Dorsolateral prefrontal cortex (tissue), 118 donors: ENCODE results near the gene C5orf34. TPM values are rescaled to one million over a fixed set of nuclear protein-coding genes. Genes with fewer than 3 reads are reported as not detected.

Source experiments
- total RNA-seq, 120 experiments: library from RNA; stranded (reverse); gene quantifications; one replicate each; pipeline versions ENCODE4 v1.2.3 to v1.2.4, GENCODE V29; 2022

C5orf34 gene
- total RNA-seq, 120 experiments from 2014 or later: 0.89 to 7.7 (median 3.3) TPM

Other genes with a start within 250 kb of the C5orf34 start
- 100 to 1,000 TPM in 66 of 120 experiments, 10 to 100 TPM in 54; 39.2 to 223 (median 105) TPM for gene HMGCS1, start 201.7 kb downstream of the C5orf34 start, total RNA-seq
- gene CCL28, start 102.8 kb downstream of the C5orf34 start, total RNA-seq: 1 to 10 TPM in 115 of 120 experiments, under 1 TPM in 5; 0.63 to 5.1 (median 2.6) TPM
- gene TMEM267, start 31.3 kb downstream of the C5orf34 start, total RNA-seq: 10 to 100 TPM in 80 of 120 experiments, 1 to 10 TPM in 40; 6.2 to 20.5 (median 11.8) TPM
- gene PAIP1, start 41.9 kb upstream of the C5orf34 start, total RNA-seq: 10 to 100 TPM; 54.5 to 90.5 (median 70.5) TPM
- 100 to 1,000 TPM in 109 of 120 experiments, 10 to 100 TPM in 11; 79.8 to 197 (median 130) TPM for gene NNT, start 88.0 kb upstream of the C5orf34 start, total RNA-seq